ENCODE results near the gene ADCYAP1R1. TPM values are rescaled to one million over a fixed set of nuclear protein-coding genes. Genes with fewer than 3 reads are reported as not detected.
"Not testable (repeated sequence)": the region's sequence is repeated elsewhere in the genome, so short reads cannot be mapped to it uniquely, and the experiment has no call there.

ADCYAP1R1 gene
- total RNA-seq, 4 donors from 2014 or later = 13.9 to 36.3 (median 24.2) TPM

- ATAC-seq = no peak
- Histone ChIP-seq H3K27ac (no peak overlapping the region), H3K4me1 (no peaks in the 10 kb centered on the region), H3K36me3 (no peaks in the 10 kb centered on the region), H3K4me3 (no peak overlapping the region), H3K9me3 (peaks cover 0 to 5% (median 0%) of the 10 kb centered on the region in 3 donors), H3K27me3 (peaks cover 5% of the 10 kb centered on the region)
- 61 to 74% methylated on average over 2 of the region's 2 CpGs for WGBS, 2 donors (ENCODE audit: low coverage in 1 of 2)
- TF ChIP-seq POLR2A (IDR thresholded peaks at IDR 0.05) (no peak), POLR2AphosphoS5 (IDR thresholded peaks at IDR 0.05) (no peak), CTCF (IDR thresholded peaks at IDR 0.05) (no peak), EP300 (IDR thresholded peaks at IDR 0.05) (no peak)
Observed at GRCh38 chr7:31151849-31152248, 99.7 kb downstream of the ADCYAP1R1 start.

DNA sequence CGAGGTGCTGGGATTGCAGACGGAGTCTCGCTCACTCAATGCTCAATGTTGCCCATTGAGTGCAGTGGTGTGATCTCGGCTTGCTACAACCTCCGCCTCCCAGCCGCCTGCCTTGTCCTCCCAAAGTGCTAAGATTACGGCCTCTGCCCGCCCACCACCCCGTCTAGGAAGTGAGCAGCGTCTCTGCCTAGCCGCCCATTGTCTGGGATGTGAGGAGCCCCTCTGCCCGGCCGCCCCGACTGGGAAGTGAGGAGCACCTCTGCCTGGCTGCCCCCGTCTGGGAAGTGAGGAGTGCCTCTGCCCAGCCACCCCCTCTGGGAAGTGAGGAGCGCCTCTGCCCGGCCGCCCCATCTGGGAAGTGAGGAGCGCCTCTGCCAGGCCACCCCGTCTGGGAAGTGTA lies 101.2 kb downstream of the ADCYAP1R1 start:
- H3K36me3 ChIP-seq, H3K27me3 ChIP-seq, H3K27ac ChIP-seq, ATAC-seq, H3K9me3 ChIP-seq, H3K4me1 ChIP-seq, H3K4me3 ChIP-seq: not testable (repeated sequence)
- no CpG with 5 or more reads among the region's 20 CpGs for WGBS, 2 donors (ENCODE audit: low coverage in 1 of 2)

DNA sequence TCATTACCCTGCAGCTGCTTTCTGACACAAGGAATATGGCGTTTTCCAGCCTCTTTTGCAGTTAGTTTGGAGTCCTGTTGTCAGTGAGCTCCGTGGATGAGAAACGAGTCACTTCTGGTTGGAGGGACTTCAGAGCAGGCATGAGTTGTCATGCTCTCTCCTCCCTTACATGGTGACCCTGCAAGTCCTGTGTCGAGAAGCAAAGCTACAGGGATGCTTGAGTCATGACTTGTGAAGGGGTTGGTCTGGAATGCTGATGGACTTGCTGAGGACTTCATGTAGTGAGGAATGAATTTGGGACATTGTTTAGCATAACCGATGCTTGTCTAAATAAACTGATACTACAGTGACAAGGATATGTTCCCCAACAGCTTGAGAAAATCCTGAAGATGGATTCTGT lies 108.8 kb downstream of the ADCYAP1R1 start:
- H3K4me3 ChIP-seq = no peak overlapping the region
- 30 to 52% methylated on average over 1 to 5 of the region's 5 CpGs for WGBS, 2 donors (ENCODE audit: low coverage in 1 of 2)
- TF ChIP-seq POLR2A (IDR thresholded peaks at IDR 0.05) (no peak), CTCF (IDR thresholded peaks at IDR 0.05) (no peak), EP300 (IDR thresholded peaks at IDR 0.05) (no peak), POLR2AphosphoS5 (IDR thresholded peaks at IDR 0.05) (no peak)
- H3K27ac ChIP-seq = no peak overlapping the region
- no peak for ATAC-seq
- no peaks in the 10 kb centered on the region for H3K4me1 ChIP-seq
- peaks cover 0 to 6% (median 0%) of the 10 kb centered on the region in 3 donors for H3K9me3 ChIP-seq
- H3K36me3 ChIP-seq = no peaks in the 10 kb centered on the region
- H3K27me3 ChIP-seq = peaks cover 5% of the 10 kb centered on the region

Small RNA genes within 50 kb of the gene (small RNA-seq; reads per million reads assigned to genes)
- 0 reads per million in 4 donors for gene AC006466.1

Other genes starting within 250 kb of the ADCYAP1R1 start
- gene AQP1, start 140.5 kb upstream of the ADCYAP1R1 start, total RNA-seq = 100 to 1,000 TPM; 439 to 589 (median 503) TPM
- gene GHRHR, start 88.4 kb upstream of the ADCYAP1R1 start, total RNA-seq = not detected

All from gastroesophageal sphincter (tissue), 4 donors.